ENCODE measurements around the gene VIM.

DNA sequence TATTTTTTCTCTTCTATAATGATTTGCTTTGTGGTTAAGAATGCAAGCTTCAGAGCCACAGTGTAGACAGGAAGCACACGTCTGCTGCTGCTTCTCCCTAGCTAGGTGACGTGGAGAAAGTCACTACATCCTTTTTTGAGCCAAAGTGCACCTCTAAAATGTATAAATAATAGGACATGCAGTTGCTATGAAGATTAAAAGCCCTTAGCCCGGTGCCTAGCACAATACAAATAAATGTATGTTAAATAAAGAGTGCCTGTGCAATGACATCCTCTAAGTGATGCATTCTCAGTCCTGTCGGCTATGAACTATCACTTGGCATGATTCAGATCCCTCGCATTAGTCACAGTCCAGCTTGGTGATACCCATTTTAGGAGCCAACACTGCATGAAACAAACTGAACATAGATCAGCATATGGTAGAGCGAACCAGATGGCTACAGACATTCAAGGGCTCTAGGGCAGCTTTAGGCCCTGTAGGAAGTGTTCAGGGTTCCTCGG is 21.8 kb upstream of the VIM start:
- TF ChIP-seq GABPA (IDR thresholded peaks at IDR 0.05; ENCODE audit: low read depth) = no peak
- no peak for TF ChIP-seq REST (IDR thresholded peaks at IDR 0.05; ENCODE audit: insufficient replicate concordance, low read depth)
- no peak for TF ChIP-seq POLR2AphosphoS5 (IDR thresholded peaks at IDR 0.05; ENCODE audit: low read depth)
